GM21576 (cell line): ENCODE data around the gene EHD4.
A peak's percentile ranks its signal among the peaks of the same experiment; 100 is the strongest.

Experiments used
- ATAC-seq: cut with Tn5 transposase; IDR thresholded peaks from one replicate; pipeline ENCODE4 v1.9.1; 2021; ENCODE audit warnings: mild to moderate bottlenecking, moderate library complexity; ENCODE audit not compliant: unreplicated experiment

EHD4 gene

DNA sequence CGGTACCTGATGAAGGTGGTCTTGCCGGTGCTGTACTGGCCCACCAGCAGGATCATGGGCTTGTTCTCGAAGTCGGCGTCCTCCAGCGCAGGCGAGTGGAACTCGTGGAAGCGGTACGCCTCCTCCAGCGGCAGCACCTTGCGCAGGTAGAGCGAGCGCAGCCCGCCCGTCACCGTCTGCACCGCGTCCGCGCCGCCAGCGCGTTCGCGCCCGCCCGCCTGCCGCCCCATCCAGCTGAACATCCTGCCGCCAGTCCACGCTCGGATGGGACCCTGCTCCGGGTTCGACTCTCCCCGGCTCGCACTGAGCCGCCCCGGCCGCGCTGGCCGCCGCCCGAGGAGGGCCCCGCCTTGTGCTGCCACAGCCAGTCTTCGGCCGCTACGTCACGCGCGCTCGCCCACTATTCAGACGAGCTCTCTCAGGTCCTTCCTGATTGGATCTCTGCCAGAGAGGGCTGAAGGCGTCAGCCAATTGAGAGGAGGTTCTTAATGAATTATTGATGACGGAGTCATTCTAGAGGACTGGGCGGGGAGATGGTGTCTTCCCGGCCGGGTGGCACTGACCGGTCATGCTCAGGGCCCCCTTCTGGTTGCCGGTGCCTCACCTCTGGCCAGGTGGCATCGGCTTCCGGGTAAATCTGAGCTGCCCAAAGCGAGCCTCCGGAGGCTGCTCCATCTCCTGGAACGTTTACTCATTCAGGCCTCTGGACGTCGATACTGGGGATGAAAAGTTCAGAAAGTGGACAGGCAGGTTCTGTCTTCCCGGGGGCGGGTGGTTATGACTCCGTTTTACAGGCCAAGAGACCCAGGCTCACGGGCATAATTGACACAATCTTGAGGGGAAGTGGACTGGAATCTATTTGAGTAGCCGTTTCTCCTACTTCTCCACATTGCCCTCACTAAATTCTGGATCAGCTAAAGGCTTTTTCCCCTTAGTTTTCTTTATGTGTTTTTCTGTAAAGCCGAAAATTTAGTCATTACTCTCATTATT is at the start of gene EHD4:
TSS of gene EHD4 (minus strand) at position 305 of the 990 bp plus-strand sequence. CDS start at position 242, 63 bp downstream.
- peak; percentile 71 for ATAC-seq

DNA sequence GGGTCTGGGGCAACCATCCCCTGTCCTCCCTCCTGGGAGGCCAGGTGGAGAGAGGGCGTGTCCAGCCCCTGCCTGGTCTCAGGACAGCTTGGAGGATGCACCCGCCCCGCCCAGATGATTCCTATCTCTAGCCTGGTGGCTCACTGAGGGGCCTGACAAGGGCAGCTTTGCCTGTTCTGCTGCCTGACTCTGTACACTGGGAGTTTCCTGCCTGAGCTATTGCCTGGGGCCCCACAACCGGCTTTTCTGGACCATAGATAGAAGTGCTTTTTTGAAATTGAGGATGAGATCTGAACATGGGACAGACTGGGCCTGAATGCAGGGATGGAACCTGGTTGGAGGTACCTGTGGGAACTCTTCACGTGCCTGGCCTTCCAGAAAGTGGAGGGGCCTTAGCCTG is 49.2 kb upstream of the EHD4 start:
- ATAC-seq, result no peak

- ATAC-seq, result no peak
These were observed 48.4 kb upstream of the EHD4 start, which contains the start of gene PLA2G4E for GRCh38 chr15:42020713-42021273. Gene PLA2G4E, minus strand, starts transcription at chr15:42021042. Its CDS starts 12 bp downstream, at chr15:42021030.

GRCh38 chr15:42018306-42019224 is 46.2 kb upstream of the EHD4 start:
- ATAC-seq, result no peak

DNA sequence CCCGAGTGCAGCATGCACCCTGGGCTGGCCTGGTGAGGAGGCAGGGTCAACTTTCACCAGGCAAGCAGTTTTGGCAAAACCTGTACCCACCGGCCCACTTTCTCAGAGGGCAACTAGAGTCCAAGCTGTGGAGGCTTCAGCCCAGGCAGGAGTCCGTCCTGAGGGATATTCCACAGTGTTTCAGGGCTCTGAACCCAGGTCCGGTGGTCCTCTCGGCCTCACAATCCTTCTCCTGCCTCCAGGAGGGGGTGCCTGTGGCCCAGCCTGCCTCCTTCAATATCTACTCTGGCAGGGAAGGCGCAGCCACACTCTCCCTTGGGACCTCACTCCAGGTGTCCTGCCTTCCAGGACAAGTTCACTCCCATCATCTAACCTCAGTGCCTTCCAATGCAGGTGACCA is 44.6 kb upstream of the EHD4 start:
- no peak for ATAC-seq

- ATAC-seq, result no peak
These were observed 42.0 kb upstream of the EHD4 start for GRCh38 chr15:42014406-42014805.

GRCh38 chr15:42012928-42013482 is 40.6 kb upstream of the EHD4 start:
- no peak for ATAC-seq

DNA sequence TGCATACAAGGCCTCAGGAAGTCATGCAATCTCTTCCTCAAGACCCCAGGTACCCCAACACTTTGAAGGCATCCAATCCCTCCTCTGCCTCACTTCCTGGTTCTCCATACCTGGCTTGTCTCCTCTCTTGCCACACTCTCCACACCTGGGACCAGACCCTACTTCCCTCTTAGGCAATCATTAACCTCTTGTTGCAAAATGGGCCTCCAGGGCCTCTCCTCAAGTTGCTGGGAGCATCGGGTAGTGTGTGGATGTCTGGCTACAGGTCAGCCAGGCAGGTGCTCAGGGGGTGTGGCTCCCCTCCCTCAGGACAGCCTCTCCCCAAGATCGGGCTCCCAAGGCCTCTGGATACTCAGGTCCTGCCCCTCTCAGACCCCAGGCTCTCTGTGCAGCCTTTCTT is 39.9 kb upstream of the EHD4 start:
- no peak for ATAC-seq

GRCh38 chr15:42011074-42011473 is 38.7 kb upstream of the EHD4 start:
- no peak for ATAC-seq

- peak; percentile 52 for ATAC-seq
These were observed 38.1 kb upstream of the EHD4 start for GRCh38 chr15:42010434-42010833.

DNA sequence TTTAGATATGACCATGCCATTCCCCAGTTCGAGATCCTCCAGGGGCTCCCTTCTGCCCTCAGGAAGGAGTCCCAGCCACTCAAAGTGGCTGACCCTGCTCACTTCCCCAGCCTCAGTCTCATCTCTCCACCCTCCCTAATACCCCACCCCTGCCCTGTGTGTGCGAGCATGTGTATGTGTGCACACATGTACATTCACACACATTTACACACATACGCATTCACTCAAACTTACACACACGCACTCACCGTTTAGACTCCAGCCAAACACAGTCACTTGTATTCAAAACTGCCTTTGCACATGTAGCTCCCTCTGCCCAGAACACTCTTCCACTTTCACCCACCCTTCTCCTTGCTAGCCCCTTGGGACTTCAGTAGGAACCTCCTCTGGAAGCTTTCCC is 37.1 kb upstream of the EHD4 start:
- no peak for ATAC-seq

GRCh38 chr15:42009022-42009421 is 36.7 kb upstream of the EHD4 start:
- ATAC-seq, result no peak

- ATAC-seq, result no peak
These were observed 35.0 kb upstream of the EHD4 start for GRCh38 chr15:42007386-42007785.

- no peak for ATAC-seq
These were observed 30.0 kb upstream of the EHD4 start for GRCh38 chr15:42002333-42002732.

DNA sequence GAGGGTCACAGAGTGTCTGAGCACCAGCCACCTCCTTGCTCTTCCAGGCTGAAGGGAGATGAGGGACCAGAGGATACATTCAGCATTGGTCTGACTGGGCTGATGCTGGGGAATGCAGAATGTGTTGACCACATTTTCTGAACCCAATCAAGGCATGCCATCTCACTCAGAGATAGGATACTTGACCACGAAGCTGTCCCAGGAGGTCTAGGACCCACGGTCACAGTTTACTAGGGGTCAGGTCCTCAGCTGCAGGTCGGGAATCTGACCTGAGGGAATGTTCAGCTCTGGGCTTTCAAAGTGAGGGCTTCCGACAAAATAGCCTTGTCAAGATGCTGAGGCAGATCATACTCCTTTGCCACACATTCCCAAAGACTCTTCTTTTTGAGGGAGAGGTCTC is 28.9 kb upstream of the EHD4 start:
- no peak for ATAC-seq

DNA sequence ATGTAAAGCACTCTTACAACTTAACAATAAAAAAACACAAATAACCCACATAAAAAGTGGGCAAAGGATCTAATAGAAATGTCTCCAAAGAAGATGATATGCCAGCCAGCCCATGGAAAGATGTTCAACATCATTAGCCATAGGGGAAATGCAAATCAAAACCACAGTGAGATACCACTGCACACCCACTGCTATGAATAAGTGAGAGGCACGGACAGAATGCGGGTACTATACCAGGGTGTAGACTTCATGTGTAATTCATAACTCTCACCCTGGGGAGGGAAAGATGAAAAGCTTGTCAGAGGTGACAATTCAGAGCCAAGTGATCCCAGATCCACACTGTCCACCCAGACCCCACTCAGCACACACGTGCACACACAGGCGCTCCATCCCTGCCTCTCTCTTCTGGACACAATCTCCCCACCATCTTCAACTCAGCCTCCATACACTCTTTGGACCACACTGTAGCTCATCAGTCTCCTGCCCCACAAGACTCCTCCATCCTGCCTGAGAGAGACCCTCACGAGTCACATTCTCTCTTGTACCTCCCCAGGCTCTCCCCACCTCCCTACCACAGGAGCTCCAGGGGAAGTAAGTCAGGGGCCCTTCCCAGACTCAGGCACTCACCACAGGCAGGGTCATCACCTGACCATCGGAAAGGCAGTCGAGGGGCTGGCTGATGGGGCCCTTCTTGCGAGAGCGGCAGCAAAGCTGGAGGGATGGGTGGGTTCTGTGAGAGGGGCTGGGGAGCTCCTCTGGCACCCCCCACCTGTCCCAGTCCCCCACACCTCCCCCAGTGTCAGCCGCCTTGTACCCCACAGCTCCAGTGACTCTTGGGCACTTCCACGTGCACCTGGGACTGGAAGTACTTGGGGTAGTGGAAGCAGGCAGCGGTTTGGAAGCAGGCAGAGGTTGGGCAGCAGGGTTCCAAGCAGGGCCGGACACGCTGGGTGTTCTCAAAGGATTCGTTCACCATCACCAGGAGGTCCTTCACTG is 27.2 kb upstream of the EHD4 start:
- ATAC-seq, result no peak

- ATAC-seq, result no peak
These were observed 25.5 kb upstream of the EHD4 start for GRCh38 chr15:41997845-41998244.

DNA sequence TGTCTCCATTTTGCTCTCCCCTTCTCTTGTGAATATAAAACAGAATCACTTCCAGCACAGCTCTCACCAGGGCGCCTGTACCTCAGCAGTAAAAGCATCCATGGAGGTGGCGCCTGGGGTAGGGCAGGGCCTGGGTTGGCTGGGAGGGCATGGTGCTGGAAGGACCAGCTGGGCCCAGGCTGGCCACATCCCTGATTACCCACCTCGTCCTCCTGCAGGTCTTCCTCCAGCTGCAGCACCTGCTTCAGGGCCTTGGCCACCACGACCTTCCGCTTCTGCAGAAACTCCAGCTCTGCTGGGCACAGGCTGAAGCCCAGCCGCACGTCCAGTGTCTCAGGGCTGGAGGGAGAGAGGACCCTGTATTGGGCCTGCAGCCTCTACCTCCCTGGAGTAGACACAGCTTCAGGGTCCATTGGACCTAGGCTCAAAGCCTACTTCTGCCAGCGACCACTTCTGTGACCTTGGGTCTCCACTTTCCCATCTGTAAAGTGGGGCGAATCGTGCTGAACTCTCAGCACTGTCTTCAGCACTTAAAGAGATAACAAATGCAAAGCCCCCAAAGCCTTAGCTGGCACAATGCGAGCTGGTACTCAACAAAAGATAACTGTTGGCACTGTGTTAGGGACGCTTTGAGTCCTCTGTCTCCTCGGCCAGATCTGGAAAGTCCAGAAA is 24.7 kb upstream of the EHD4 start:
- no peak for ATAC-seq

- ATAC-seq, result no peak
These were observed 24.0 kb upstream of the EHD4 start for GRCh38 chr15:41996376-41996775.
